Chondrocyte (in vitro differentiated cells): ENCODE results near the gene MORC4. TPM values are rescaled to one million over a fixed set of nuclear protein-coding genes. Genes with fewer than 3 reads are reported as not detected.

ENCODE experiments used
- DNase-seq: peaks from one replicate; pipeline ENCODE4 v3.0.0; 2021; ENCODE audit warnings: mixed read lengths, low spot score
- H3K27ac Mint-ChIP-seq: one replicate; pipeline ENCODE4 v1.8.0; 2021; ENCODE audit warnings: mild to moderate bottlenecking, moderate library complexity, mixed read lengths; ENCODE audit not compliant: unreplicated experiment
- H3K27me3 Mint-ChIP-seq: 2 replicates; pipeline ENCODE4 v1.8.0; 2021; ENCODE audit warnings: low read depth, mixed read lengths
- H3K36me3 Mint-ChIP-seq: 2 replicates; pipeline ENCODE4 v1.8.0; 2021; ENCODE audit warnings: low read depth, mixed read lengths
- H3K4me1 Mint-ChIP-seq: 2 replicates; pipeline ENCODE4 v1.8.0; 2021; ENCODE audit warnings: low read depth, mild to moderate bottlenecking, mixed read lengths
- H3K4me3 Mint-ChIP-seq: one replicate; pipeline ENCODE4 v1.8.0; 2021; ENCODE audit warnings: mild to moderate bottlenecking, moderate library complexity, mixed read lengths; ENCODE audit not compliant: unreplicated experiment
- H3K9me3 Mint-ChIP-seq: 2 replicates; pipeline ENCODE4 v1.8.0; 2021; ENCODE audit warnings: low read depth, mixed read lengths
- CTCF ChIP-seq: fragments of 200-600 bp; sonication (generic); IDR thresholded peaks from 2 replicates; pipeline ENCODE4 v1.5.0; 2021; ENCODE audit warnings: antibody characterized with exemption, mild to moderate bottlenecking, moderate library complexity
- total RNA-seq: library from RNA; stranded (reverse); gene quantifications from 3 replicates; pipeline ENCODE4 v1.2.1, GENCODE V29; 2021

The MORC4 gene
- total RNA-seq, 1 donor from 2014 or later, result 35.6 TPM

GRCh38 chrX:106954041-106954440, 46.0 kb downstream of the MORC4 start:
- Mint-ChIP-seq H3K27ac (no peak overlapping the region), H3K4me1 (peaks cover 13% of the 10 kb centered on the region), H3K9me3 (no peaks in the 10 kb centered on the region), H3K4me3 (no peak overlapping the region), H3K36me3 (peaks cover 4% of the 10 kb centered on the region), H3K27me3 (no peaks in the 10 kb centered on the region)
- TF ChIP-seq CTCF, result no peak
- no peak for DNase-seq

GRCh38 chrX:106952988-106953387, 47.0 kb downstream of the MORC4 start:
- no peak overlapping the region for H3K4me3 Mint-ChIP-seq
- no peaks in the 10 kb centered on the region for H3K27me3 Mint-ChIP-seq
- peaks cover 13% of the 10 kb centered on the region for H3K4me1 Mint-ChIP-seq
- H3K9me3 Mint-ChIP-seq, result no peaks in the 10 kb centered on the region
- peak; percentile 77 for TF ChIP-seq CTCF
- DNase-seq, result no peak
- no peak overlapping the region for H3K27ac Mint-ChIP-seq
- H3K36me3 Mint-ChIP-seq, result peaks cover 4% of the 10 kb centered on the region

GRCh38 chrX:106952538-106952937, 47.5 kb downstream of the MORC4 start:
- Mint-ChIP-seq H3K27ac (no peak overlapping the region), H3K4me1 (peaks cover 13% of the 10 kb centered on the region), H3K27me3 (no peaks in the 10 kb centered on the region), H3K36me3 (no peaks in the 10 kb centered on the region), H3K9me3 (no peaks in the 10 kb centered on the region), H3K4me3 (no peak overlapping the region)
- no peak for TF ChIP-seq CTCF
- no peak for DNase-seq

GRCh38 chrX:106952089-106952488, 47.9 kb downstream of the MORC4 start:
- H3K36me3 Mint-ChIP-seq, result no peaks in the 10 kb centered on the region
- no peak for TF ChIP-seq CTCF
- H3K4me1 Mint-ChIP-seq, result peaks cover 13% of the 10 kb centered on the region

GRCh38 chrX:106951230-106951629, 48.8 kb downstream of the MORC4 start:
- no peak for DNase-seq
- TF ChIP-seq CTCF, result no peak
- Mint-ChIP-seq H3K27ac (no peak overlapping the region), H3K4me3 (no peak overlapping the region), H3K27me3 (no peaks in the 10 kb centered on the region), H3K36me3 (no peaks in the 10 kb centered on the region), H3K4me1 (peaks cover 13% of the 10 kb centered on the region), H3K9me3 (no peaks in the 10 kb centered on the region)

More at GRCh38 chrX:106952089-106952488, 47.9 kb downstream of the MORC4 start:
- DNase-seq, result no peak
- Mint-ChIP-seq H3K27me3 (no peaks in the 10 kb centered on the region), H3K4me3 (no peak overlapping the region), H3K27ac (no peak overlapping the region), H3K9me3 (no peaks in the 10 kb centered on the region)
